Mucosa of rectum (tissue), 2 donors: ENCODE measurements around the gene PSG2.
"Not testable (repeated sequence)": the region's sequence is repeated elsewhere in the genome, so short reads cannot be mapped to it uniquely, and the experiment has no call there.

Source experiments
- H3K27ac ChIP-seq, 2 donors: one replicate each; pipeline ENCODE4 v1.7.0; 2013; ENCODE audit warnings: inconsistent platforms in 2 of 2, low read depth in 2 of 2, low read length in 2 of 2
- H3K27me3 ChIP-seq, 2 donors: one replicate each; pipeline ENCODE4 v1.7.0; 2013; ENCODE audit warnings: low read length in 2 of 2; ENCODE audit not compliant: control insufficient read depth in 2 of 2, insufficient read depth in 2 of 2
- H3K36me3 ChIP-seq, 2 donors: one replicate each; pipeline ENCODE4 v1.7.0; 2013; ENCODE audit warnings: low read length in 2 of 2; ENCODE audit not compliant: control insufficient read depth in 2 of 2, insufficient read depth in 2 of 2
- H3K4me1 ChIP-seq, 2 donors: one replicate each; pipeline ENCODE4 v1.7.0; 2013; ENCODE audit warnings: low read length in 2 of 2, mild to moderate bottlenecking in 1 of 2; ENCODE audit not compliant: control insufficient read depth in 2 of 2, insufficient read depth in 2 of 2
- H3K4me3 ChIP-seq, 2 donors: one replicate each; pipeline ENCODE4 v1.7.0; 2013; ENCODE audit warnings: low read length in 2 of 2
- H3K9ac ChIP-seq, 2 donors: one replicate each; pipeline ENCODE4 v1.7.0; 2013; ENCODE audit warnings: low read length in 2 of 2, low read depth in 1 of 2, mild to moderate bottlenecking in 1 of 2
- H3K9me3 ChIP-seq, 2 donors: one replicate each; pipeline ENCODE4 v1.7.0; 2013; ENCODE audit warnings: low read length in 2 of 2; ENCODE audit not compliant: control insufficient read depth in 2 of 2
- donor health status: healthy.
- donor health status: Normal muscosa, but diverticular disease.

PSG2 gene

DNA sequence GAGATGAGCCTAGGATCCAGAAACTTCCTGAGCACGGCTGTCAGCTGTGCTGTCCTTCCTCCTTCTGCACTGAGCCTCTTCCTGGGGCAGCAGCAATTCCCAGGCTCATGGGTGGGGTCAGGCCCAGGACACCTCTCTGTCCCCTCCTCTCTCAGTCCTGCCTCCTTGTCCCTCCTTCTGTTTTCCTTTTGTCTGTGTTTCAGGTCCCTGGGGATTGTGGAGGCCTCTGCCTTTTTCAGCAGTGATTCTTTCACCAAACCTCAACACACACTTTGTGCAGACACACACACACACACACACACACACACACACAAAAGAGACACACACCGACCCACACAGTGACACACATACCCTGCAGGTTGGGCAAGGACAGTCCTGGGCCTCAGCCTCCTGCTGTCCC lies at the start of gene PSG2:
TSS of gene PSG2 (minus strand) at position 101 of the 400 bp plus-strand sequence. CDS start 132 bp downstream, outside the sequence.
- H3K27me3 ChIP-seq, H3K4me3 ChIP-seq, H3K9me3 ChIP-seq, H3K9ac ChIP-seq, H3K27ac ChIP-seq, H3K36me3 ChIP-seq, H3K4me1 ChIP-seq: not testable (repeated sequence)

DNA sequence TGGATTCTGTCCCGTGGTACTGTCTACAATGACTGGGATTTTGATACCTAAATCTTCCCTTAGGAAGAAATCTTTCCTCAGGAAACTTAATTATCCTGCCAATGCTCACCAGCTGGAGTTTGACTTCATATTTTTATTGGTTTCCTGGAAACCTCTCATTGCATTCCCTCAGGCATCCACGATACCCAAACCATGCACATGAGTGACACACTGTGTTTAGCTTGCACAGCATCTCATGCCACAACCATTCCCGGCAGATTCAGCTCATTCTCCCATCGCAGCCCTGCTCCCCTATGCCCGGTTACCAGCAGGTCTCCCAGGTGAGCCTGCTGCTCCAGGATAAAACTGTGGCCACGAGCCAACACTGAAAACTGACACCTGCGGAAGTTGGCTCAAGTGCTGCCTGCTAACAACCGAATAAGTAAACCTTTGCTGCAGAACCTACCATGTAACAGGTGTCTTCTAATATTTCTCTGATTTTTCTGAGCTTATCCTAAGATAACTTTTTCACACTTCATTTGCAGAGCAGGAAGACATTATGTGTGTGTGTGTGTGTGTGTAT lies 48.9 kb upstream of the PSG2 start:
- not testable (repeated sequence) for H3K27me3 ChIP-seq, H3K9me3 ChIP-seq

DNA sequence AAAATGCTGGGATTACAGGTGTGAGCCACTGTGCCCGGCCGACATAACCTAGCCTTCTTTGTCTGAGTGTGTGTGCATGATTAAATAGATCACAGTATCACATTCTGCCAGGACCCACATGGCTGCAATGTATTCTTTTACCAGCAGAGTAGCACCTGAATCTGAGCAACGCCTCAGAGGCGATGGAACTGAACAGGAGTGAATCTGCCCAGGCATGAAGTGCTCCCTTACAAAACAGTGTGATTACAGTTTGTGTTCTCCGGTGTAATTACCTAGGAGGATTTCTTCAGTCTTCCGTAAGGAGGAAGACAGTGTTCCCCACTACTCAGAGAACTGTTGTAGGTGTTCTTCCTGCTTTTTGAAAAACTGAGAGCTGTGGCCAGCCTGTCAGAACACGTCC lies 46.7 kb upstream of the PSG2 start:
- not testable (repeated sequence) for H3K36me3 ChIP-seq, H3K27ac ChIP-seq, H3K9me3 ChIP-seq, H3K4me3 ChIP-seq, H3K4me1 ChIP-seq, H3K9ac ChIP-seq, H3K27me3 ChIP-seq

More for the DNA sequence above, 48.9 kb upstream of the PSG2 start:
- H3K27ac ChIP-seq, H3K9ac ChIP-seq, H3K4me3 ChIP-seq, H3K36me3 ChIP-seq, H3K4me1 ChIP-seq: not testable (repeated sequence)

DNA sequence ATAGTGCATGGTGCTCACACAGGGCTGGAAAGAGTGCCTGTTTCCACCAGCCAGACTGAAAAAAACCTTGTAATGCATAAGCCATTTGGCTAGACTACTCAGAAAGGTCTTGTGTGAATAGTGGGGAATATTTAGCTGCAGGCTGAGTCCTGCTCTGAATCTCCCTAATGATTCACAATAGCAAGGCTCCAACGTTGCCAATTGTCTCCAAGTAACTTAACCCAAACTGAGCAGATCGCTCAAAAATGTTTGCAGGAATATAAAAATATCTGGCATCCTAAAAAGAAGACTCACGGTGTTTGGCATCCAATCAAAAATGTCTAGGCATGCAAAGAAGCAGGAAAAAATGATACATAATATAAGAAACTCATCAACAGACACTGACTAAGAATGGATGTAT lies 44.8 kb upstream of the PSG2 start:
- not testable (repeated sequence) for H3K9ac ChIP-seq, H3K9me3 ChIP-seq, H3K27ac ChIP-seq, H3K36me3 ChIP-seq, H3K4me1 ChIP-seq, H3K4me3 ChIP-seq, H3K27me3 ChIP-seq

DNA sequence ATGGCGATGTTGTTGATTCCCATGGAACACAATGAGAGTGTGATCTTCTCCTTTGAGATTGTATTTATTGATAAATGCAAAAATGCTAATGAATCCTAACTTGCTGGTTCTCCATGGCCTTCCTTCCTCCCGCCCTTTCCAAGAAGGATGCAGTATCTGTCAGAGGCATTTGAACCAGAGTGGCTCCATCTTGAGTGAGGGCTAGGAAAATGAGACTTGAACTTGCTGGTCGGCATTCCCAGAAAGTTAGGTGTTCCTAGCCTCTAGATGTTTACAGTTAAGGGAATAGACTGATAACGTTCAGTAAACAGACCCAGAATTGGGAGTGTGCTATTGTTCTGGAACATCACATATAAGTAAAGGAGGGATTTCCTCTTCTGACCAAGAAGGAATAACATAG lies 44.2 kb upstream of the PSG2 start:
- Histone ChIP-seq H3K4me3 (no peak overlapping the region), H3K36me3 (no peaks in the 10 kb centered on the region), H3K27me3 (no peaks in the 10 kb centered on the region), H3K9ac (no peak overlapping the region), H3K27ac (no peak overlapping the region), H3K4me1 (no peaks in the 10 kb centered on the region), H3K9me3 (no peaks in the 10 kb centered on the region)

DNA sequence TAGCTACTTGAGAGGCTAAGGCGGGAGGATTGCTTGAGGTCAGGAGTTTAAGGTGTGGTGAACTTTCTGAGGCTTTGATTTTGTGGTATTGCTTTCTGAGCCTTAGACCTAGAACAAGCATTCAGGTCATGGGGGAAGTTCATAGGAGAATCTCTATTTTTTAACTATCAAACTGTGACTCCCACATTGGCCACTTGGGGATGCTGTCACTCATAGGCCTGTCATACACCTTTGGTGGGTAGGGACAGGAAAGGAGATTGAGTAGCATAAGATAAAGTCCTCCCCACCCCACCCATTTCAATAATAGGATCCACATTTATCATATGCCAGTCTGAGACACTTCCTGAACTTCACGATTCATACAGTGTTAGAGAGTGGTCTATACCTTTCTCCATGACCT lies 41.9 kb upstream of the PSG2 start:
- H3K9ac ChIP-seq = no peak overlapping the region
- no peak overlapping the region for H3K4me3 ChIP-seq
- no peaks in the 10 kb centered on the region for H3K36me3 ChIP-seq
- H3K4me1 ChIP-seq = no peaks in the 10 kb centered on the region
- H3K27ac ChIP-seq = no peak overlapping the region
- H3K9me3 ChIP-seq = no peaks in the 10 kb centered on the region
- no peaks in the 10 kb centered on the region for H3K27me3 ChIP-seq

DNA sequence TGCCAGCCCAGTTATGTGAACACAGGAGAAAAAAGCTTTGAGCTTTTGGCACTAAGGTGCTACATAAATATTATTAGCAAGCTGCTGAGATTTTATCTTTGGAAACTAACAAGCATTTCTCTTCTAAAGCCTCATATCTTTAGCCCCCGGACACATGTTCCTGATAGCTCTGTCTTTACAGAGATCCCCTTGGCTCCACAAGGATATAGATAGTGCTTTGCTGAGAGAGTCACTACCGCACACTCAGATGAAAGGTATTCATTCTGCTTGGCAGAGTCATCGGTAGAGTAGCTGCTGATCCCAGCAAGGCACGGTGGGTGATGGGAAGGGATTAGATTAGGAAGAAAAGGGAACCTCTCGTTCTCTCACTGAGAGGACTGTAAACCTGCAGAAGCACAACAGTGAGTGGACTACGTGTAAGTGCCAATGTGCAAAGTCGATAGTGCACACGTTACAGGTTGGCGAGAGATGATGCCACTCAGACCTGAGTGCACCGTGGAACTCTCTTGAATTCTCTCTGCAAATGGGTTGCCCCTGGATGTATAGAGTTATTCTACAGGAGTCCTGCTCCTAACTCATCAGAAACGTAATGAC lies 38.0 kb upstream of the PSG2 start:
- H3K27me3 ChIP-seq, H3K36me3 ChIP-seq, H3K9me3 ChIP-seq, H3K4me3 ChIP-seq, H3K4me1 ChIP-seq, H3K27ac ChIP-seq, H3K9ac ChIP-seq: not testable (repeated sequence)

DNA sequence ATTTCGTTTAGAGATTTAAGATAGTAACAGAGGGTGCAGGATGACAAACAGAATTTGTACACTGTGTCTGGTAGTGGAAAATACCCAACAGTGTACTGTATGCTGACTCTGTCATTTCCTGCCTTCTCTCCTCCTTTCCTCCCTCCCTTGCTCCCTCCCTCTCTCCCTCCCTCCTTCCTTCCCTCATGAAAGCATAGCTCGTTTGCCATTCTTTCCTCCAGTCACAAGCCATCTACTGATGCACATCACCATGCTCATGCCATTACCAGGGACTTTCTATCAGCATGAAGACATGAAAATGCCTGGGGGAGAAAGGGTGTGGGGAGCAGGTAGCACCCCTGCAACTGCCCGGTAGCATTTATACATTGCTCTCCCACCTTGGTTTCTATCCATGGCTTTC lies 37.0 kb upstream of the PSG2 start:
- H3K36me3 ChIP-seq, H3K9ac ChIP-seq, H3K27me3 ChIP-seq, H3K9me3 ChIP-seq, H3K4me3 ChIP-seq, H3K4me1 ChIP-seq, H3K27ac ChIP-seq: not testable (repeated sequence)

DNA sequence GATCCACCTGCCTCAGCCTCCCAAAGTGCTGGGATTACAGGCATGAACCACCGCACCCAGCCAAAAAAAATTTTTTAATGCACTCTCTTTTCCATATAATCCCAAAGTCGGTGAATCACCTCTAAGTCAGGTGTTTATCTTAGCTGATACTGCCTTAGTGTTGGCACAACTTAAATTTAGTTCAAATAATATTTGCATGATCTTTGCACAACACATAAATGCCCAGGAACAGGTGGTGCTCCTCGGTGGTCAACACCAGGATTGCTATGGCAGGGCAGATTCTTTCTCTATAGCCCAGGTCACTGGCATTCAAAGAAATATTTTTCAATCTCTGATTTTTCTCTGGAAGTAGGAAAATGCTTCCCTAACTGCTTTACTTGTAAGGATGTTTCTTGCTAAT lies 33.9 kb upstream of the PSG2 start:
- not testable (repeated sequence) for H3K27me3 ChIP-seq, H3K4me1 ChIP-seq, H3K9ac ChIP-seq, H3K4me3 ChIP-seq, H3K27ac ChIP-seq, H3K36me3 ChIP-seq, H3K9me3 ChIP-seq

DNA sequence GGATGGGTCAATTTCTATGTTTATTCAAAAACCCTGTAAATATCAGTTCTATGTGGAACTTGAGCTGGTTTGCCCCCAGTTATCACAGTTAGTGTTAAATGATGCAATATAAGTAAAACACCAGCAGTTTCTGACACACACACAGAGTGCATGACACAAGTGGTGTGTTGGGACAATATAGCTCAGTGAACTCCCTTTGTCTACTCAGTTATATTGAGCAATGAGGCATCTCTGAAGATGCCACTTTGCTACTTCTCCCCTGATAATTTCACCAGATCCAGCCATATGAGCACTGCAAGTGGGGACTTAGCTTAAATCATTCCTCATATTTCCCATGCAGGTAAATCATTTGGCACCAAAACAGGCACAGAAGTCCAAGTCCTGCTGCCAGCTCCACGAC lies 33.0 kb upstream of the PSG2 start:
- H3K4me1 ChIP-seq, H3K9ac ChIP-seq, H3K27me3 ChIP-seq, H3K27ac ChIP-seq, H3K9me3 ChIP-seq, H3K36me3 ChIP-seq, H3K4me3 ChIP-seq: not testable (repeated sequence)

DNA sequence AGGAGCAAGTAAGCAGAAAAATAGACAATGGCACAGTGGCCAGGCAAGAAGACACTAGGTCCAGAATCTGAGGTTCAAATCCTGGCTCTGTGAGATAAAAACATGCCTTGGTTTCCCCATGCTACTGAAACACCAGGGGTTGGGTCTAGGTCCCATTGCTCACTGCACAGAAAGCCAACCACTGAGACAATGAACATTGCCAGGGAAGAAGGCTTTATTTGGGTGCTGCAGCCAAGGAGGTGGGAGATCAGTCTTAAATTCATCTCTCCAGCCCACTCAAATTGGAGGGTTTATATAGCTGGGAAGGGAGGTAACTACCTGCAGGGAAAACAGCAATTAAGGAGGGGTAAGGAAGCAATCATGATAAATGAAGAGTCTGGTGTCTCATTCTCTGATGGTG lies 32.6 kb upstream of the PSG2 start:
- not testable (repeated sequence) for H3K27me3 ChIP-seq, H3K9ac ChIP-seq, H3K36me3 ChIP-seq, H3K9me3 ChIP-seq, H3K4me3 ChIP-seq, H3K27ac ChIP-seq, H3K4me1 ChIP-seq
